Astrocyte of the hippocampus (primary cell): ENCODE results near the gene IL17RC.
"Not testable (repeated sequence)": the region's sequence is repeated elsewhere in the genome, so short reads cannot be mapped to it uniquely, and the experiment has no call there.

Experiments
- DNase-seq: peaks from one replicate; pipeline ENCODE4 v3.0.0; 2011; ENCODE audit warnings: low read depth, low spot score

Gene IL17RC, protein sequence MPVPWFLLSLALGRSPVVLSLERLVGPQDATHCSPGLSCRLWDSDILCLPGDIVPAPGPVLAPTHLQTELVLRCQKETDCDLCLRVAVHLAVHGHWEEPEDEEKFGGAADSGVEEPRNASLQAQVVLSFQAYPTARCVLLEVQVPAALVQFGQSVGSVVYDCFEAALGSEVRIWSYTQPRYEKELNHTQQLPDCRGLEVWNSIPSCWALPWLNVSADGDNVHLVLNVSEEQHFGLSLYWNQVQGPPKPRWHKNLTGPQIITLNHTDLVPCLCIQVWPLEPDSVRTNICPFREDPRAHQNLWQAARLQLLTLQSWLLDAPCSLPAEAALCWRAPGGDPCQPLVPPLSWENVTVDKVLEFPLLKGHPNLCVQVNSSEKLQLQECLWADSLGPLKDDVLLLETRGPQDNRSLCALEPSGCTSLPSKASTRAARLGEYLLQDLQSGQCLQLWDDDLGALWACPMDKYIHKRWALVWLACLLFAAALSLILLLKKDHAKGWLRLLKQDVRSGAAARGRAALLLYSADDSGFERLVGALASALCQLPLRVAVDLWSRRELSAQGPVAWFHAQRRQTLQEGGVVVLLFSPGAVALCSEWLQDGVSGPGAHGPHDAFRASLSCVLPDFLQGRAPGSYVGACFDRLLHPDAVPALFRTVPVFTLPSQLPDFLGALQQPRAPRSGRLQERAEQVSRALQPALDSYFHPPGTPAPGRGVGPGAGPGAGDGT

DNA sequence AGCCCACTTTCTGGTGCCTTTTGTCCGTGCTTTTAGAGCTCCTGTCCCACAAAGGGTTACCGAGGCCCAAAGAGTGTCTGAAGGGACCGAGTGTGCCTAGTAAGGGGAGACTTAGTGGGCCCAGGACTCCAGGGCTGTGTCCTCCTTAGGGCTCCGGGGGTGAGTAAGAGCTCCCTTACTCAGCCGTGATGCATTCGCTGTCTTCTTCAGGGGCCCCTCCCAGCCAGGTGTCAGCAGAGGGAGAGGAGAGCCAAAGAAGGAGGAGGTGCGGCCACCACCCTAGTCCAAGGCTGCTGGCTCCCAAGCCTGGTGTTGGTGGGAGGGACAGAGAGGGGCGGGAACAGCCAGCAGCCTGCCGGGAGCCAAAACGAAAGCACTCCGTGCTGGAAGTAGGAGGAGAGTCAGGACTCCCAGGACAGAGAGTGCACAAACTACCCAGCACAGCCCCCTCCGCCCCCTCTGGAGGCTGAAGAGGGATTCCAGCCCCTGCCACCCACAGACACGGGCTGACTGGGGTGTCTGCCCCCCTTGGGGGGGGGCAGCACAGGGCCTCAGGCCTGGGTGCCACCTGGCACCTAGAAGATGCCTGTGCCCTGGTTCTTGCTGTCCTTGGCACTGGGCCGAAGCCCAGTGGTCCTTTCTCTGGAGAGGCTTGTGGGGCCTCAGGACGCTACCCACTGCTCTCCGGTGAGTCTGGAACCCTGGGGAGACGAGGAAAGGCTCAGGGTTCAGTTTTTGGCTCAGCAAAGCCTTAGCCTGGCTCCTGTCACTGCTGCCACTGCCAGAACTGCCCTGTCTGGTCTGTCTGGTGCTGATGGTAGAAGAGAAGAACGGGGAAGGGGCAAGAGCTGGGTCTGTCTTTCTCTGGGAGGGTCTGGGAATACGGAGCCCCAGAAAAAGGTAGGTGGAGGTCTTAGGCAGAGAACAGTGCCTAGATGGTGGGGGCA, at the start of gene IL17RC:
Gene IL17RC (plus strand): TSS at position 365 of the 947 bp plus-strand sequence. CDS start 218 bp downstream, at position 583.
- DNase-seq = peak; percentile 90

DNA sequence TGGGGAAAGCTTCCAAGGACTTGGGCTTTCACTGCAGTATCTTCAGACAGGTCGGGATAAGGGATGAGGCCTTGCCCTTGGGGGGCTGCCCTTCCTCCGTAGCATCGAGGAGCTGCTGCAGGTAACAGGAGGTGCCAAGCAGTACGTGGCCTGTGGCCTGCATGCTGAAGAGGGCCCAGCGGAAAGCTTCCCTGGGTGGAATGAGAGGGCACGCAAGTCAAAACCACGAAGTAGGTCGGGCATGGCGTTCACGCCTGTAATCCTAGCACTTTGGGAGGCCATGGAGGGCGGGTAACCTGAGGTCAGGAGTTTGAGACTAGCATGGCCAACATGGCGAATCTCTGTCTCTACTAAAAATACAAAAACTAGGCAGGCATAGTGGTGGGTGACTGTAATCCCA, 49.8 kb upstream of the IL17RC start:
- no peak for DNase-seq

DNA sequence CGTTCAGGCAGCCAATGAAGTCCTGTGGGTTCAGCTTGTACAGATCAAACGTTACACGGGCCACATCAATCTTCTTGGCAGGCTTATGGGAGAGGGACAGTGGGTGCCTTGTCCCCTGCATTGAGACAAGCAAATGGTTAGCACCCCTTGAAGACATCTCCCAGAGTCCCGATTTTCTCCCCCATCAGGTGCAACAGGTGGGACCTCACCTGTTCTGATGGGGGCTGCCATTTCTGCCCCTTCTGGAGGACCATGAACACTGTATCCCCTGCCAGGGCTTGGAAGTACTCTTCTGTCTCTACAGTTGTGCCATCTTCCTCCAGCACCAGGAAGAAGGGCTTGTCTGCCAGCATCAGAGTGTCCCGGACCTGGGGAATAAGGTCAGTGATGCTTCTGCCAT, 46.9 kb upstream of the IL17RC start:
- DNase-seq = no peak

DNA sequence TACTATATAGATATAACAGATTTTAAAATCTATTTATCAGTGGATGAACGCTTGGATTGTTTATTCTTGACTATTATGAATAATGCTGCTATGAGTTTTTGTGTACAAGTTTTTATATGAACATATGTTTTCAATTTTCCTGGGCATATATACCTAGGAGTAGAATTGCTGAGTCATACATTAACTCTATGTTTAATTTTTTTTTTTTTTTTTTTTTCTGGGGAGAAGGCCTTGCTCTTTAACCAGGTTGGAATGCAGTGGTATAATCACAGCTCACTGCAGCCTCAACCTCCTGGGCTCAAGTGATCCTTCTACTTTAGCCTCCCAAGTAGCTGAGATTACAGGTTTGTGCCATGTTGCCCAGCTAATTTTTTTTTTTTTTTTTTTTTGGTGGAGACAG, 45.9 kb upstream of the IL17RC start:
- DNase-seq = no peak

DNA sequence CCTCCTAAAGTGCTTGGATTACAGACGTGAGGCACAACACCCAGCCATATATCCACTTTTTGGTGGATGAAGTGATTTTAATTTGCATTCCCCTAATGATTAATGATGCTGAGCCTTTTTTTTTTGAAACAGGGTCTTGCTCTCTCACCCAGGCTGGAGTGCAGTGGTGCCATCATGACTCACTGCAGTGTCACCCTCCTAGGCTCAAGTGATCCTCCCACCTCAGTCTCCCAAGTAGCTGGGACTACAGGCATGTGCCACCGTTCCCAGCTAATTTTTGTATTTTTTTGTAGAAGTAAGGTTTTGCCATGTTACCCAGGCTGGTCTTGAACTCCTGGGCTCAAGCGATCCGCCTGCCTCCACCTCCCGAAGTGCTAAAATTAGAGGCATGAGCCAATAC, 44.8 kb upstream of the IL17RC start:
- not testable (repeated sequence) for DNase-seq

DNA sequence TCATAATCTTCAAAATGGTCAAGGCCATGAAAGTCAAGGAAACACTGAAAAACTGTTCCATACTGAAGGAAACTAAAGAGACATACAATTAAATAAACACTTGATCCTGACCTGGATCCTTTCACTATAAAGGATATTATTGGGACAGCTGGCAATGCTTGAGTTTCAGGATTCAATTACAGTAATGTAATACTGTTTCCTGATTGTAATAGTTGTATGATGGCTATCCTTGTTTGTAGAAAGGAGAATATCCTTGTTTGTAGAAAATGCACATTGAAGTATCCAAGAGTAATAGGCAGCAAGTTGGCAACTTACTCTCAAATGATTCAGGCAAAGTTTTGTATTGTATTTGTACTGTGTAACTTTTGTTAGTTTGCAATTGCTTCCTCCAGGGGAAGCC, 41.5 kb upstream of the IL17RC start:
- DNase-seq = no peak

DNA sequence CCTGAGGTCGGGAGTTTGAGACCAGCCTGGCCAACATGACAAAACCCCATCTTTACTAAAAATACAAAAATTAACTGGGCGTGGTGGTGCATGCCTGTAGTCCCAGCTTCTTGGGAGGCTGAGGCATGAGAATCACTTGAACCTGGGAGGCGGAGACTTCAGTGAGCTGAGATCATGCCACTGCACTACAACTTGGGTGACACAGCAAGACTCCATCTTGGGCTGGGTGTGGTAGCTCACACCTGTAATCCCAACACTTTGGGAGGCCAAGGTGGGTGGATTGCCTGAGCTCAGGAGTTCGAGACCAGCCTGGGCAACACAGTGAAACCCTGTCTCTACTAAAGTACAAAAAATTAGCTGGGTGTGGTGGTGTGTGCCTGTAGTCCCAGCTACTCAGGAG, 40.6 kb upstream of the IL17RC start:
- not testable (repeated sequence) for DNase-seq

DNA sequence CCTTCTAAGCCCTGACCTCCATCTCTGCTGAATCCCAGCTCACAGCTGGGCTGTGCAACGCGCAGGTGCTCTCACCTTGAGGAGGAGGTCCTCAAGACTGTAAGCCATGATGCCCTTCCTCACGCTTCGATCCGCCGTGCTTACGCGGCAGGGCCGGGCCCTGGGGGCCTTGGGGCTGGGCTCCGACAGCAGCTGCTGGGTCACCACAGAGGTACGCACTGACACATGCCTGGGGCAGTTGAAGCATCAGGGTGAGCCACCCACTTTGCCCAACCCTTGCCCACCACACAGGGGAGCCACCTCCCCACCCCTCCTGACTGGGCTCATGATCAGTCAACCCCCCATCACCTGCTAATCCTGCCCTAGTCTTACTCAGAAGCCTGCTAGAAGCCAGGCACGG, 39.9 kb upstream of the IL17RC start:
- no peak for DNase-seq

DNA sequence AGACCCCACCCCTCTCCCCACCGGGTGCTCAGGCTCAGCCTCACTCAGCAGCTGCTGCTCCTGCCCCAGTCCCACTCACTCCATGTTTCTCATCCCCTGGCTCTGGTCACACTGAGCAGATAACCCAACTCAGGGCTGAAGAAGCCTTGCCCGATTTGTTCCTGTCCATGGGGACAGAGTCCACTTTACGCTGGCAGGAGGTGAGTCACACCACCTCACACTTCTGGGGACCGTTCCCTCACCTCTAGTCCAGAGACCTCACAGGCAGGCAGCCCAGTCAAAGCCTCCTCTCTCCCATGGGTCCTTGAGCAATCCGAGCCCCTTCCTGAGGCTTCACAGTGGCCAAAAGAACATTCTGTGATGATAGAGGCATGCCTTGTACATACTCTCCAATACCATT, 38.2 kb upstream of the IL17RC start:
- no peak for DNase-seq

DNA sequence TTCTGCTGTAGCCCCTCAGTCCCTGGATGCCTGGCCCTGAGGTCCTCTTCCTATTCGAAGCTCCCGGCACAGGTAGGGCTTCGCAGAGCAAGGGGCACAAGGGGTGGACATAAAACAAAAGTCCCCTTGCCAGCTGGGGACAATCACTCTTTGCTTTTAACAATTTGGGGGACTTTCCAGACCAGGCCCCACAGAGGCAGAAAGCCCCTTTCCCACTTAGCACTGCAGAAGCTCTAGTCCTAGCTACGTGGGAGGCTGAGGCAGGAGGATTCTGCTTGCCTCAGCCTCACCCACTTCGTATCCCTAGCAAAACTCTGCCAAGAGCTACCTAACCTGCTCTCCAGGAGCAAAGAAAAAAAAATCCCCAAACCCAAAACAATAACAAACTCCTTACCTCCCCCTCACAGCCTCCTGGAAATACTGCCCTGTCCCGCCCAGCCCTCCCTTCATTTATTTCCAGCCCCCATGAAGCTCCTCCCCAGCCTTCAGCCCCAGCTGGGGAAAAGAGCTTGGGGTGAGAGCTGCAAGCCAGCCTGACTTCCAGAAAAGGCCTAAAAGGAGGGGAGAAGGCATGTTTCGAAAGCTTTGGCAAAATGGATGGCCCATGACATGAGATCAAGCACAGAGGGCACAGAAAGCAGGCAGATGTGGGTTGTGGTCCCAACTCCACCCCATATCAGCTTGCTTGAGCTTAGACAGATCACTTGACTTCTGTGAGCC, 36.9 kb upstream of the IL17RC start, which contains the start of gene CIDEC:
Gene CIDEC (minus strand): TSS at position 424 of the 720 bp plus-strand sequence. CDS start 1,767 bp downstream, outside the sequence.
- DNase-seq = no peak

DNA sequence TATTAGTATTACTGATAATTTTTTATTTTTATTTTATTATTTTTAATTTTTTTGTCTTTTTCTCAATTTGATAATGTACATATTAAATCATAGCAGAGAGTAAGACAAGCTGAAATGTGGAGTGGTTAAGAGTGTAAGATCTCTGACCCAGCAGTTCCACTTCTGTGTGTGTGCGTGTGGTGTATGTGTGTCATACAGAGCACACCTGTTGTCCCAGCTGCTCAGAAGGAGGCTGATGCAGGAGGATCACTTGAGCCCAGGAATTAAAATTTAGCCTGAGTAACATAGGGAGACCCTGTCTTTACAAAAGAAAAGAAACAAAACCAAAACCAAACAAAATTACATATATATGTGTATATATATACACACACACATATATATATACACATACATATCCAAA, 35.5 kb upstream of the IL17RC start:
- DNase-seq = no peak

DNA sequence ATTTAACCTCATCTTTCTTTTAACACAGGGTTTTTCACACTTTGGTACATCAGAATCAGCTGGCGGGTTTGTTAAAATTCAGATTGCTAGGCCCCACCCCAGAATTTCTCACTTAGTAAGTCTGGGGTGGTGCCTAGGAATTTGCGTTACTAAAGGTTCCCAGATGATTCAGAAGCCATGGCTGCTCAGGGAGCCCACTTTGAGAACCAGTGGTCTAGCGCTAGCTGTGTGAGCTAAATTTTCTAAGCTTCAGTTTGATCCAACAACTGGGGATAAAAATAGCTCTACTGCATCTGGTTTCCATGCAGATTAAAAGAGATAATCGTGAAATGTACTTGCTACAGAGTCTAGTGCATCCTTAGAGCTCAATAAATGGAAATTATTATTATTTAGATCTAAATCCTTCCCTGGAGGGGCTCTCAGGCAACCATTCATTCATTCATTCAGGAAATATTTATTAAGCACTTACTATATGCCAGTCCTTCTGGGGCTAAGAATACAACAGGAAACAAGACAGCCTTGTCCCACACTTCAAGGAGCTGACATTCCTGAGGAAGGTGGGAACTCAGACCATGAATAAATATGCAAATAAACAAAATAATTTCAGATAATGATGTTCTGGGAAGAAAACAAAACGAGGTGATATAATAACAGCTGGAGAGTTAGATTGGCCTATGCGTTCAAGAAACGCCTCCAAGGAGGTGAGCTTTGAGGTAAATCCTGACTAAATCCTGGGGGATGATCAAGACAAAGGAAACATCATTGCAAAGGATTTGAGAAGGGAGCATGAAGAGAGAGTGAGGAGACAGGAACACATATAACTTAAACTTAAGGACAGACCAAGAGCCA, 33.0 kb upstream of the IL17RC start:
- no peak for DNase-seq

DNA sequence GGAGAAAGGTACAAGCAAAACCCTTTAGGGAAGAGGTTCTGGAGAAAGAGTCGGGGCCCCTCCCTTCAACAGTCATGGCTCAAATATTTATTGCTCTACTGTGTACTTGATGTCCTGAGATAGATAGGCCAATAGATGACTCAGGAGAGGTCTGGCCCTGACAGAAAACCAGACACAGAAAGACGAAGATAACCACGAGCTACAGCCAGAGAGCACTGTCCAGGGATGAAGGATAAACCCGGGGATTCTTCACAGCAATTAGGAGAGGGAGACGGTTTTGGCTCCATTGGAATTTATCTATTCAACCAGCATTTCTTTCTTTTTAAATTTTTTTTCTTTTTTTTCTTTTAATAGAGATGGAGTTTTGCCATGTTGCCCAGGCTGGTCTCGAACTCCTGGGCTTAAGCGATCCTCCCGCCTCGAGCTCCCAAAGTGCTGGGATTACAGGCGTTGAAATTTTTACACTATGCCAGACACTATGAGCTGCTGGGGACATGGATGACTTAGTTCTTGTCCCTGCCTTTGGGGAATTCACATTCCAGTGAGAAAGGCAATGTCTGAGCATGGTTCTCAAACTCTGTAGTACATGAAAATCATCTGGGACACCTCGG, 32.2 kb upstream of the IL17RC start:
- peak; percentile 63 for DNase-seq

DNA sequence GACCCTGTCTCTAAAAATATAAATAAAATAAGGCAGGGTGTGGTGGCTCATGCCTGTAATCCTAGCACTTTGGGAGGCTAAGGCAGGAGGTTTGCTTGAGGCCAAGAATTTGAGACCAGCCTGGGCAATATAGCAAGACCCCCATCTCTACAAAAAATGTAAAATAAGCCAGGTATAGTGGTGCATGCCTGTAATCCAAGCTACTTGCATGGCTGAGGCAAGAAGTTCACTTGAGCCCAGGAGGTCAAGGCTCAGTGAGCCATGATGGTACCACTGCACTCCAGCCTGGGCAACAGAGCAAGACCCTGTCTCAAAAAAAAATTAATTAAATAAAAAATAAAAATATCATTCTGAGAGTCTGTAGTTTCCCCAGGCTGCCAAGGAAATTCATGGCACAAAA, 30.6 kb upstream of the IL17RC start:
- no peak for DNase-seq

DNA sequence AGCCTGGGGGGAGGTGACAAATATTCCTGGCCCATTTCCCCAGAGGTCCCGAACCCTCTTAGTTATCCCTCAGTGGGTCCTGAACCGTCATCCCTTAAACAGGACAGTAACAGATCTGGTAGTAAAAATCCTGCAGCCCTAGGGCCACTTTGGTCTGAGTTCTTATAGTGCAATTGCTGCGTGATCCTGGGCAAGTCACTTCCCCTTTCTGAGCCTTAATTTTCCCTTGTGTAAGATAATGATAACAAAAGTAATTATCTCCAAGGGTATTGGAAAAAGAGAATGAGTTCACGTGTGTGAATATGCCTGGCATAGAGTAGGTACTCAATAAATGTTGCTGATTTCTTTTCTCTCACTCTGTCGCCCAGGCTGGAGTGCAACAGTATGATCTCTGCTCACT, 29.4 kb upstream of the IL17RC start:
- DNase-seq = no peak

DNA sequence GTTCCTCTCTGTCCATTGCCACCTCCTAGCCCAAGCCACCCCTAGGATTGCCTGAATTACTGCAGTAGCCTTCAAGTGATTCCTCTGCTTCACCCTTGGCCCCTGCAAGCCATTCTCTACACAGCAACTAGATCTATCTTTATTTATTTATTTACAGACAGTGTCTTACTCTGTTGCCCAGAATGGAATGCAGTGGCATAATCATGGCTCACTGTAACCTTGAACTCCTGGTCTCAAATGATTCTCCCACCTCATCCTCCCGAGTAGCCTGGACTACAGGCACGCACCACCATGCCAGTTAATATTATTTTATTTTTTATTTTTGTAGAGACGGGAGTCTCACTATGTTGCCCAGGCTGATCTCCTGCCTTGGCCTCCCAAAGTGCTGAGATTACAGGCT, 28.4 kb upstream of the IL17RC start:
- no peak for DNase-seq

DNA sequence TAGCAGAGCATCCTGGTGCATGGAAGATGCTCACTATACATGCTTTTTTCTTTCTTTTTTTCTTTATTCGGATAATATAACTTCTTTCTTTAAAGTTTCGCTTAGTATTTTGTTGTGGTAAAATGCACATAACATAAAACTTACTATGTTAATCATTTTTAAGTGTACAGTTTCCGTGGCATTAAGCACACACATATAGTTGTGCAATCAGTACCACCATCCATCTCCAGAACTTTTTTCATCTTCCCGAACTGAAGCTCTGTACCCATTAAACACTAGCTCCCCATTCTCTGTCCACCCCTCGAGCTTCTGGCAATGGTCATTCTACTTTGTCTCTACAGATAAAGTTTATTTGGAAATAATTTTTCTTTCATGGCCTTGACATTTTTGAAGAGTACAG, 27.5 kb upstream of the IL17RC start:
- no peak for DNase-seq

DNA sequence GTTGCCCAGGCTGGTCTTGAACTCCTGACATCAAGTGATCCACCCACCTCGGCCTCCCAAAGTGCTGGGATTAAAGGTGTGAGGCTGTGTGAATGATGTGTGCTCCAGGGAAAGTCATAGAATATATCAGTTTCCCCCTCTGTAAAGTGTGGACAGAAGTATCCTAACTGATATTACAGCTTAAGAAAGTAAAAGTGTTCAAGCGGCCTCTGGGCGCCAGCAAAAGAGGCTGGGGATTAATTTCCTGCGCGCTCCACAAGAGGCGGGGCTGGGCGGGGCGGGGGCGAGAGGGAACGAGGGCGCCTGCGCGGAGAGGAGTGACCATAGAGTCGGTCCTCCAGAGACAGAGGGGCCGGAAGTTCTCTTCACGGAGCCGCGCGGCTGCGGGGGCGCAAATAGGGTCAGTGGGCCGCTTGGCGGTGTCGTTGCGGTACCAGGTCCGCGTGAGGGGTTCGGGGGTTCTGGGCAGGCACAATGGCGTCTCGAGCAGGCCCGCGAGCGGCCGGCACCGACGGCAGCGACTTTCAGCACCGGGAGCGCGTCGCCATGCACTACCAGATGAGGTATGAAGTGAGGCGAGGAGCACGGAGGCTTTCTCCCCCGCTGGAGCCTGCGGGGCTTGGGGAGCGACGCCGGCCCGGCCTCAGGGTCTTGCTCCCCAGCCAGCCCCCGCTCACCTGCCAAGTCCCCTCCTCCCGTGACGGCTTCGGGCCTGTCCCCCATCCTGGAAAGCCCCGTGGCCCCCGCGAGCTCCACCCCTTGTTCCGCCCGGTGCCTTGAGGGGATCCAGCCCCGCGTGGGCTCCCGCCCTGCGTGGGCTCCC, 26.4 kb upstream of the IL17RC start, which contains the start of gene JAGN1:
Gene JAGN1 (plus strand): TSS at position 362 of the 823 bp plus-strand sequence. CDS start 113 bp downstream, at position 475.
- peak; percentile 96 for DNase-seq
